HepG2 (cell line): ENCODE results near the gene LARP4. TPM values are rescaled to one million over a fixed set of nuclear protein-coding genes. Genes with fewer than 3 reads are reported as not detected.

Experiments
- ATAC-seq: fragments of 200-7000 bp; cut with Tn5 transposase; 3 replicates; pipeline ENCODE4 v1.9.1; 2020; ENCODE audit warnings: mild to moderate bottlenecking, moderate library complexity
- BruUV-seq: library from RNA; stranded (reverse); fragments of 400-500 nt; replicated peaks from 2 replicates; lab custom pipeline; 2021; lab: Mats Ljungman, UMichigan
- CTCF ChIA-PET: fragments of 300-600 bp; formaldehyde crosslinking; extraction: SDS; loops from one replicate; lab custom pipeline; 2021; ENCODE audit warnings: low total read pairs, inconsistent platforms, low intra/inter-chr PET ratio; lab: Yijun Ruan, JAX
- POLR2A ChIA-PET: fragments of 350-600 bp; sonication (Branson Sonifier 250); formaldehyde crosslinking; loops from one replicate; lab custom pipeline; 2020; ENCODE audit warnings: antibody characterized with exemption, inconsistent platforms; lab: Yijun Ruan, JAX
- DNase-seq: peaks from one replicate; pipeline ENCODE4 v3.0.0-alpha.2; 2015; ENCODE audit warnings: low spot score
- FAIRE-seq: peaks from 3 replicates; lab custom pipeline; 2011; peaks lifted over from hg19 to GRCh38; lab: Jason Lieb, UNC
- H2AFZ ChIP-seq: one replicate; pipeline ENCODE4 v1.6.1; 2011; ENCODE audit warnings: low read length, inconsistent platforms
- H3K27ac ChIP-seq: fragments of 300-600 bp; 3 replicates; pipeline ENCODE4 v1.8.0; 2011; ENCODE audit warnings: mixed run types, mild to moderate bottlenecking, mixed read lengths, low read length, inconsistent platforms; ENCODE audit not compliant: insufficient read depth; ENCODE audit errors: extremely low read length
- H3K27me3 ChIP-seq, 2 experiments: fragments of 200-600 bp in 1 of 2; 2 replicates in 1 of 2; 3 replicates in 1 of 2; pipeline versions ENCODE4 v1.6.0 to v1.8.0; 2011; ENCODE audit warnings: low read length in 2 of 2, mild to moderate bottlenecking in 2 of 2, moderate library complexity in 2 of 2, inconsistent platforms in 1 of 2; ENCODE audit not compliant: insufficient read depth in 2 of 2, control insufficient read depth in 1 of 2
- H3K36me3 ChIP-seq, 2 experiments: fragments of 200-600 bp in 1 of 2; replicated peaks in 1 of 2; 2 replicates in 1 of 2; 3 replicates in 1 of 2; pipeline versions ENCODE4 v1.5.1 to v1.8.0; 2011; ENCODE audit warnings: low read length in 2 of 2, inconsistent platforms in 1 of 2; ENCODE audit not compliant: insufficient read depth in 2 of 2, control insufficient read depth in 1 of 2
- H3K4me1 ChIP-seq: 2 replicates; pipeline ENCODE4 v1.5.1; 2012; ENCODE audit warnings: low read length, inconsistent platforms; ENCODE audit not compliant: insufficient read depth
- H3K4me2 ChIP-seq: 2 replicates; pipeline ENCODE4 v1.6.0; 2011; ENCODE audit warnings: low read depth, low read length, inconsistent platforms
- H3K4me3 ChIP-seq, 3 experiments: fragments of 200-600 bp in 1 of 3; sonication (generic), shearing (Covaris generic) in 1 of 3; replicated peaks in 1 of 3; 2 replicates each; pipeline ENCODE4 v1.5.1; 2011 to 2016; ENCODE audit warnings: low read length in 3 of 3, inconsistent platforms in 2 of 3, low read depth in 2 of 3, mild to moderate bottlenecking in 2 of 3, control low read depth in 1 of 3, mixed read lengths in 1 of 3; ENCODE audit not compliant: insufficient read depth in 1 of 3
- H3K79me2 ChIP-seq: one replicate; pipeline ENCODE4 v1.6.1; 2011; ENCODE audit warnings: low read length, inconsistent platforms; ENCODE audit not compliant: insufficient read depth
- H3K9ac ChIP-seq: 2 replicates; pipeline ENCODE4 v1.6.0; 2011; ENCODE audit warnings: mild to moderate bottlenecking, low read depth, low read length, inconsistent platforms; ENCODE audit not compliant: insufficient read depth
- H3K9me3 ChIP-seq: 2 replicates; pipeline ENCODE4 v1.5.1; 2012; ENCODE audit warnings: mild to moderate bottlenecking, low read length
- H4K20me1 ChIP-seq: 2 replicates; pipeline ENCODE4 v1.6.0; 2011; ENCODE audit warnings: inconsistent platforms, mild to moderate bottlenecking, low read length, moderate library complexity; ENCODE audit not compliant: insufficient read depth
- HDAC1 ChIP-seq: sonication (generic); formaldehyde crosslinking; IDR thresholded peaks from 2 replicates; pipeline ENCODE4 v1.5.1; 2020; ENCODE audit warnings: mild to moderate bottlenecking, missing genetic modification reagents
- HDAC6 ChIP-seq: fragments of 200-600 bp; sonication (generic); IDR thresholded peaks from 2 replicates; pipeline ENCODE4 v1.7.0; 2017; ENCODE audit warnings: mild to moderate bottlenecking, antibody characterized with exemption, low read length, low read depth
- RNF2 ChIP-seq: fragments of 450-650 bp; conservative IDR thresholded peaks from 2 replicates; pipeline ENCODE4 v1.6.1; 2016; ENCODE audit warnings: low read depth
- SIN3B ChIP-seq: fragments of 150-350 bp; IDR thresholded peaks from 2 replicates; pipeline ENCODE4 v1.6.1; 2014; ENCODE audit warnings: low read length
- ZBTB40 ChIP-seq, 2 experiments: fragments of 450-650 bp in 1 of 2; sonication (generic) in 1 of 2; formaldehyde crosslinking in 1 of 2; IDR thresholded peaks; 2 replicates each; pipeline versions ENCODE4 v1.6.1 to v1.8.0; 2016 to 2022; ENCODE audit warnings: antibody characterized with exemption in 1 of 2, mild to moderate bottlenecking in 1 of 2, missing genetic modification reagents in 1 of 2
- ZNF101 ChIP-seq: sonication (generic); formaldehyde crosslinking; IDR thresholded peaks from 2 replicates; pipeline ENCODE4 v1.4.0; 2020; ENCODE audit warnings: mild to moderate bottlenecking, low read depth, missing genetic modification reagents, borderline replicate concordance
- ZNF230 ChIP-seq: sonication (generic); formaldehyde crosslinking; IDR thresholded peaks from 2 replicates; pipeline ENCODE4 v1.4.0; 2020; ENCODE audit warnings: mild to moderate bottlenecking, missing genetic modification reagents
- ZNF7 ChIP-seq: IDR thresholded peaks from 2 replicates; pipeline ENCODE4 v1.6.1; 2016; ENCODE audit warnings: missing biosample characterization, missing genetic modification reagents
- ZNF720 ChIP-seq: sonication (generic); formaldehyde crosslinking; IDR thresholded peaks from 2 replicates; pipeline ENCODE4 v1.4.0; 2020; ENCODE audit warnings: missing genetic modification reagents
- WGBS: methylation state at CpG from one replicate; pipeline ENCODE4 v1.1.6; 2017; ENCODE audit warnings: low lambda C conversion rate; 5-methylcytosine and 5-hydroxymethylcytosine counted together
- in situ Hi-C: cut with HindIII; loops from 2 replicates; pipeline ENCODE4 v1.10.0; 2017; ENCODE audit warnings: low pct_unique_long_range_greater_than_20kb; ENCODE audit not compliant: extremely low pct_ligation_motif_present
- intact Hi-C: fragments of 100-400 bp; cut with micrococcal nuclease; formaldehyde crosslinking; loops from one replicate; pipeline ENCODE4 v1.10.0; 2022; ENCODE audit not compliant: unreplicated experiment
- polyA plus RNA-seq, 8 experiments: library from polyadenylated mRNA; depleted of rRNA in 3 of 8; stranded (reverse) in 7 of 8; unstranded in 1 of 8; fragments of >200 nt; fragmentation: Illumina TruSeq in 4 of 8; extraction: Trizol in 4 of 8; gene quantifications; 2 replicates each; pipeline versions ENCODE4 v1.2.1 to v1.2.3, GENCODE V29; 2011 to 2016; ENCODE audit warnings: low read depth in 4 of 8, missing spikeins in 1 of 8, mixed read lengths in 1 of 8; ENCODE audit not compliant: insufficient read depth in 1 of 8
- total RNA-seq, 5 experiments: library from RNA; depleted of rRNA; stranded (reverse); fragments of >200 nt; fragmentation: Illumina TruSeq; extraction: Trizol; gene quantifications; 2 replicates each; pipeline ENCODE4 v1.2.3, GENCODE V29; 2016; ENCODE audit warnings: low read depth in 1 of 5

LARP4 gene
- total and polyA plus RNA-seq, 2 of the 13 experiments (the other 11 are each of a cell fraction or from before 2014, with no cell fraction given), result 16.4 to 42.7 TPM

GRCh38 chr12:50441763-50442162, 41.1 kb downstream of the LARP4 start:
- H3K9ac ChIP-seq, result no peak overlapping the region
- H3K4me1 ChIP-seq, result no peaks in the 10 kb centered on the region
- FAIRE-seq, result no peak
- H4K20me1 ChIP-seq, result no peaks in the 10 kb centered on the region
- no peak for ATAC-seq
- no peak for DNase-seq
- no peak overlapping the region for H3K4me2 ChIP-seq
- 96% methylated on average over 7 of the region's 7 CpGs for WGBS
- H3K27me3 ChIP-seq, result no peaks in the 10 kb centered on the region
- in situ Hi-C loops, result no loop called here
- BruUV-seq, result no TSS peak
- POLR2A ChIA-PET, result no interaction called here
- TF ChIP-seq ZNF720 (CRISPR knock-in tag) (no peak), ZNF101 (CRISPR knock-in tag) (no peak), RNF2 (no peak), ZNF7 (CRISPR knock-in tag) (no peak)
- TF ChIP-seq, all 625 proteins: peak for 0
- H3K4me3 ChIP-seq, result no peak overlapping the region
- CTCF ChIA-PET, result no interaction called here
- no peaks in the 10 kb centered on the region for H3K9me3 ChIP-seq
- H3K36me3 ChIP-seq, result peaks cover 19 to 80% of the 10 kb centered on the region in 2 experiments
- no peak overlapping the region for H2AFZ ChIP-seq
- intact Hi-C loops, result no loop called here
- H3K79me2 ChIP-seq, result no peaks in the 10 kb centered on the region
- H3K27ac ChIP-seq, result no peak overlapping the region

- no peak overlapping the region for H3K4me3 ChIP-seq
- ChIA-PET CTCF (no interaction called here), POLR2A (no interaction called here)
- intact Hi-C loops, result no loop called here
- H3K9me3 ChIP-seq, result no peaks in the 10 kb centered on the region
- ATAC-seq (no peak), DNase-seq (no peak), FAIRE-seq (no peak)
- no peak overlapping the region for H2AFZ ChIP-seq
- H3K9ac ChIP-seq, result no peak overlapping the region
- no peaks in the 10 kb centered on the region for H3K79me2 ChIP-seq
- WGBS, result 94% methylated on average over 3 of the region's 3 CpGs
- no peak overlapping the region for H3K27ac ChIP-seq
- H4K20me1 ChIP-seq, result no peaks in the 10 kb centered on the region
- in situ Hi-C loops, result no loop called here
- H3K27me3 ChIP-seq, result no peaks in the 10 kb centered on the region
- no peak overlapping the region for H3K4me2 ChIP-seq
- no peaks in the 10 kb centered on the region for H3K4me1 ChIP-seq
- peaks cover 19 to 79% of the 10 kb centered on the region in 2 experiments for H3K36me3 ChIP-seq
- TSS peak; percentile 26 for BruUV-seq
- no peak for TF ChIP-seq SIN3B
- TF ChIP-seq ZBTB40 (IDR thresholded peaks at IDR 0.05), result no peak
- TF ChIP-seq ZBTB40 (CRISPR knock-in tag; IDR thresholded peaks at IDR 0.05), result no peak
- TF ChIP-seq HDAC6, result no peak
- no peak for TF ChIP-seq ZNF230 (CRISPR knock-in tag)
- no peak for TF ChIP-seq HDAC1
Measured at GRCh38 chr12:50442178-50442908, 41.7 kb downstream of the LARP4 start.
